Measurements from ENCODE around the gene DMP1. TPM values are rescaled to one million over a fixed set of nuclear protein-coding genes. Genes with fewer than 3 reads are reported as not detected.

Gene DMP1
- total and polyA plus RNA-seq, 2 experiments from 2014 or later = not detected

DNA sequence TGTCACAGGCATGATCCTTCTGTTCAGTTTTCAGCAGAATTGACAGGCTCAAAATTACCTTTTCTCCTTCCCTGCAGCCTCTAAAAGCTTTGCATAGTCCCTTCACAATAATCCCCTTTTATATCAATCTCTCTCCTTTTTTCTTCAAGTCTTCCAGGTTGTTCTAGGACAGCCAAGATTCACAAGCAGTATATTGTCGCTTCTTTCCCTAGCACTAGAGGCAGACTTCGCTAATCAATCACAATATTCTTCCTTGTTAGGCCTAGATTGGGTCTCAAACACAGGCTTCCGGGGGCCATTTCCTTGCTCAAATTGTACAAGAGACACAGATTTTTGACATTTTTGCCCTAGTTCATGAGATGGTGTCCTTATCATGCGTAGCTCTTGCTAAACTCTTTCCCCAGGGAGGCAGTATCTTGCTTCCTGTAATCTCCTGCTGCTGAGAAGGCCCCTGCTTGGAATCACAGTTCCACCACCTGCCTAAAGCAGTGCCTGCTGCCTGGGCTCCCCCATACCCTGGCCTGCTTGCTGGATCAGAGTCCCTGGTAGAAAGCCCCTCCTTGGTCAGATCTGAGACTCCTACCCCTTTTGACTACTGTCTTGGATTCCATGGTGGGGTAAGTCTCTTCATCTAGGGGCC lies 57.3 kb downstream of the DMP1 start:
- DNase-seq (ENCODE audit: low spot score) = no peak
- H2AFZ ChIP-seq = no peak overlapping the region

More for the DNA sequence above, 57.3 kb downstream of the DMP1 start:
- Histone ChIP-seq H3K9me2 (replicated peaks; ENCODE audit: insufficient read depth) (no peaks in the 10 kb centered on the region), H3K27me3 (no peaks in the 10 kb centered on the region), H3K27ac (no peak overlapping the region), H3K79me2 (no peaks in the 10 kb centered on the region), H3K36me3 (replicated peaks; ENCODE audit: insufficient read depth, low read depth) (no peaks in the 10 kb centered on the region), H3K4me3 (no peak overlapping the region), H3K9me3 (ENCODE audit: low read depth) (no peaks in the 10 kb centered on the region), H3K4me1 (ENCODE audit: insufficient read depth) (no peaks in the 10 kb centered on the region), H4K20me1 (ENCODE audit: insufficient read depth, poor library complexity, severe bottlenecking) (no peaks in the 10 kb centered on the region), H3K4me2 (no peak overlapping the region)
- WGBS (ENCODE audit: low lambda C conversion rate, missing lambda C conversion rate) = 81% methylated on average over 4 of the region's 4 CpGs
- TF ChIP-seq EZH2 (IDR thresholded peaks at IDR 0.05; ENCODE audit: borderline replicate concordance) (no peak), EZH2phosphoT487 (IDR thresholded peaks at IDR 0.05; ENCODE audit: low read depth, severe bottlenecking, unreplicated experiment) (no peak)
- TF ChIP-seq, protein P1, sequence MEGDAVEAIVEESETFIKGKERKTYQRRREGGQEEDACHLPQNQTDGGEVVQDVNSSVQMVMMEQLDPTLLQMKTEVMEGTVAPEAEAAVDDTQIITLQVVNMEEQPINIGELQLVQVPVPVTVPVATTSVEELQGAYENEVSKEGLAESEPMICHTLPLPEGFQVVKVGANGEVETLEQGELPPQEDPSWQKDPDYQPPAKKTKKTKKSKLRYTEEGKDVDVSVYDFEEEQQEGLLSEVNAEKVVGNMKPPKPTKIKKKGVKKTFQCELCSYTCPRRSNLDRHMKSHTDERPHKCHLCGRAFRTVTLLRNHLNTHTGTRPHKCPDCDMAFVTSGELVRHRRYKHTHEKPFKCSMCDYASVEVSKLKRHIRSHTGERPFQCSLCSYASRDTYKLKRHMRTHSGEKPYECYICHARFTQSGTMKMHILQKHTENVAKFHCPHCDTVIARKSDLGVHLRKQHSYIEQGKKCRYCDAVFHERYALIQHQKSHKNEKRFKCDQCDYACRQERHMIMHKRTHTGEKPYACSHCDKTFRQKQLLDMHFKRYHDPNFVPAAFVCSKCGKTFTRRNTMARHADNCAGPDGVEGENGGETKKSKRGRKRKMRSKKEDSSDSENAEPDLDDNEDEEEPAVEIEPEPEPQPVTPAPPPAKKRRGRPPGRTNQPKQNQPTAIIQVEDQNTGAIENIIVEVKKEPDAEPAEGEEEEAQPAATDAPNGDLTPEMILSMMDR (IDR thresholded peaks at IDR 0.05; ENCODE audit: poor library complexity) = no peak

Other genes starting within 250 kb of the DMP1 start
- gene NUDT9, start 227.7 kb upstream of the DMP1 start, total RNA-seq = 35.8 and 37.7 TPM in 2 replicates
- 57.4 and 62.3 TPM in 2 replicates for gene NUDT9, start 227.7 kb upstream of the DMP1 start, polyA plus RNA-seq
- 37.9 and 45.4 TPM in 2 replicates for gene SPARCL1, start 120.9 kb upstream of the DMP1 start, total RNA-seq
- gene SPARCL1, start 120.9 kb upstream of the DMP1 start, polyA plus RNA-seq = 15.2 and 15.7 TPM in 2 replicates
- not detected in 2 replicates for gene DSPP, start 41.8 kb upstream of the DMP1 start, total RNA-seq
- gene DSPP, start 41.8 kb upstream of the DMP1 start, polyA plus RNA-seq = 0.17 TPM in 1 of 2 replicates, not detected in the other
- 0.07 TPM in 1 of 2 replicates, not detected in the other for gene IBSP, start 149.3 kb downstream of the DMP1 start, total RNA-seq
- 0.12 TPM in 1 of 2 replicates, not detected in the other for gene IBSP, start 149.3 kb downstream of the DMP1 start, polyA plus RNA-seq
- gene MEPE, start 182.7 kb downstream of the DMP1 start, total RNA-seq = 0.07 TPM in 1 of 2 replicates, not detected in the other
- gene MEPE, start 182.7 kb downstream of the DMP1 start, polyA plus RNA-seq = not detected in 2 replicates

Data from hepatocyte (in vitro differentiated cells).